Neutrophil (primary cell): ENCODE results near the gene CDC14B.
A peak's percentile ranks its signal among the peaks of the same experiment; 100 is the strongest.
"Not testable (repeated sequence)": the region's sequence is repeated elsewhere in the genome, so short reads cannot be mapped to it uniquely, and the experiment has no call there.

Source experiments
- H3K27ac ChIP-seq: fragments of 200-600 bp; sonication (generic); 2 replicates; pipeline ENCODE4 v1.5.1; 2016; ENCODE audit warnings: mild to moderate bottlenecking, moderate library complexity
- H3K27me3 ChIP-seq: fragments of 200-600 bp; sonication (generic); 2 replicates; pipeline ENCODE4 v1.6.0; 2016; ENCODE audit warnings: mild to moderate bottlenecking
- H3K36me3 ChIP-seq: fragments of 200-600 bp; sonication (generic); 2 replicates; pipeline ENCODE4 v1.5.1; 2017
- H3K4me1 ChIP-seq, 2 experiments: fragments of 200-600 bp in 1 of 2; sonication (generic) in 1 of 2; 1 replicate in 1 of 2; 2 replicates in 1 of 2; pipeline versions ENCODE4 v1.5.1 to v1.6.1; 2013 to 2016; ENCODE audit warnings: low read depth in 1 of 2, low read length in 1 of 2, mild to moderate bottlenecking in 1 of 2, moderate library complexity in 1 of 2; ENCODE audit not compliant: control insufficient read depth in 1 of 2, insufficient read depth in 1 of 2
- H3K4me3 ChIP-seq, 2 experiments: fragments of 200-600 bp in 1 of 2; sonication (generic) in 1 of 2; 1 replicate in 1 of 2; 2 replicates in 1 of 2; pipeline ENCODE4 v1.5.1; 2013 to 2016; ENCODE audit warnings: low read depth in 1 of 2, low read length in 1 of 2, mild to moderate bottlenecking in 1 of 2, moderate library complexity in 1 of 2
- H3K9me3 ChIP-seq: fragments of 200-600 bp; sonication (generic); 2 replicates; pipeline ENCODE4 v1.5.1; 2016
- TF ChIP-seq, protein P1 (sequence below): fragments of 200-600 bp; sonication (generic); IDR thresholded peaks from 2 replicates; pipeline ENCODE4 v1.5.1; 2016; ENCODE audit warnings: antibody characterized with exemption

The CDC14B gene

GRCh38 chr9:96619491-96620180 is at the start of gene CDC14B:
Gene CDC14B (minus strand): TSS chr9:96619843. CDS start chr9:96619378, 465 bp downstream.
- Histone ChIP-seq H3K27ac (no peak within 1 kb of the TSS), H3K4me1 (peaks cover 0 to 10% of the 10 kb centered on the region in 2 experiments), H3K4me3 (peak within 1 kb of the TSS; percentile 40 to 45), H3K9me3 (no peaks in the 10 kb centered on the region), H3K27me3 (peaks cover 88% of the 10 kb centered on the region), H3K36me3 (no peaks in the 10 kb centered on the region)
- TF ChIP-seq, protein P1, sequence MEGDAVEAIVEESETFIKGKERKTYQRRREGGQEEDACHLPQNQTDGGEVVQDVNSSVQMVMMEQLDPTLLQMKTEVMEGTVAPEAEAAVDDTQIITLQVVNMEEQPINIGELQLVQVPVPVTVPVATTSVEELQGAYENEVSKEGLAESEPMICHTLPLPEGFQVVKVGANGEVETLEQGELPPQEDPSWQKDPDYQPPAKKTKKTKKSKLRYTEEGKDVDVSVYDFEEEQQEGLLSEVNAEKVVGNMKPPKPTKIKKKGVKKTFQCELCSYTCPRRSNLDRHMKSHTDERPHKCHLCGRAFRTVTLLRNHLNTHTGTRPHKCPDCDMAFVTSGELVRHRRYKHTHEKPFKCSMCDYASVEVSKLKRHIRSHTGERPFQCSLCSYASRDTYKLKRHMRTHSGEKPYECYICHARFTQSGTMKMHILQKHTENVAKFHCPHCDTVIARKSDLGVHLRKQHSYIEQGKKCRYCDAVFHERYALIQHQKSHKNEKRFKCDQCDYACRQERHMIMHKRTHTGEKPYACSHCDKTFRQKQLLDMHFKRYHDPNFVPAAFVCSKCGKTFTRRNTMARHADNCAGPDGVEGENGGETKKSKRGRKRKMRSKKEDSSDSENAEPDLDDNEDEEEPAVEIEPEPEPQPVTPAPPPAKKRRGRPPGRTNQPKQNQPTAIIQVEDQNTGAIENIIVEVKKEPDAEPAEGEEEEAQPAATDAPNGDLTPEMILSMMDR: no peak

GRCh38 chr9:96668868-96669534 is 49.4 kb upstream of the CDC14B start:
- H3K27me3 ChIP-seq: no peaks in the 10 kb centered on the region
- no peak overlapping the region for H3K27ac ChIP-seq
- TF ChIP-seq, protein P1: no peak
- no peaks in the 10 kb centered on the region for H3K9me3 ChIP-seq
- H3K4me3 ChIP-seq: no peak overlapping the region
- no peaks in the 10 kb centered on the region for H3K4me1 ChIP-seq
- no peaks in the 10 kb centered on the region for H3K36me3 ChIP-seq

DNA sequence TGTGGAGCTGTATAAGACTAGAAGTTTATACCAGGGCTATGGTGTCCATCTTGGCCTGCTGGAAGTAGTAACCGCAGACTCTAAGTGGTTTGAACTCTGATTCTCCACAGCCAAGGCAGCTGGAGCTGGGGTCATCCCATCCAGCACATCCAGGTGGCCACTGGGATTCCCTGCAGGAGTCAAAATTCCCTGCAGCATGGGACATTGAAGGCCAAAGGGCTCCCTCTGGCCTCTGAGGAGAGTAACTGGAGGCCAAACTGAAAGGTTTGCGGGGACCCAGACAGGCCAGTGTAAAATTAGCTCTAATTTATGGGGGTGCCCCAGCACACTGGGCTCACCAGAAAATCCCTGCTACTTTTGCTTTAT is 47.7 kb upstream of the CDC14B start:
- Histone ChIP-seq H3K4me1 (no peaks in the 10 kb centered on the region), H3K27me3 (no peaks in the 10 kb centered on the region)

GRCh38 chr9:96666653-96667362 is 47.2 kb upstream of the CDC14B start:
- H3K36me3 ChIP-seq, H3K9me3 ChIP-seq, H3K4me3 ChIP-seq, H3K27ac ChIP-seq, H3K27me3 ChIP-seq, H3K4me1 ChIP-seq: not testable (repeated sequence)

More for the DNA sequence above, 47.7 kb upstream of the CDC14B start:
- Histone ChIP-seq H3K36me3 (no peaks in the 10 kb centered on the region), H3K4me3 (no peak overlapping the region), H3K9me3 (no peaks in the 10 kb centered on the region), H3K27ac (no peak overlapping the region)
- TF ChIP-seq, protein P1: no peak

DNA sequence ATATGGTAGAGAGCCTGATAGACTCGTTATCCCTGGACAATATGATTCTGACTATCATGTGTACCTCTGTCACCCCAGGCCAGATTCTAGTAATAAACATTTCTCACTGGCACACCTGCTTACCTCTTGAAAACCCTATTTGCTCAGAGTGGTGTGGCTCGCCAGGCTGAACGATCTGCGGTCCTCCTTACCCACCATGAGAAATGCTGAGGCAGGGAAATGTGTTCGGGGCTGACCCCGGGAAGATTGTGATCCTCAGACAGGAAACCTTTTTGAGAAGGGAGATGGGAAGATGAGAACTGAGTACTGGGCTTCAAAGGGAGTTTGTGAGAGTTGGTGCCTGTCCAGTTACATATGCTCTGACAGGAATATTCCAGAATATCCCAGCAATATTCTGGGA is 46.1 kb upstream of the CDC14B start:
- Histone ChIP-seq H3K4me1 (no peaks in the 10 kb centered on the region), H3K4me3 (no peak overlapping the region), H3K27me3 (no peaks in the 10 kb centered on the region), H3K27ac (no peak overlapping the region), H3K36me3 (no peaks in the 10 kb centered on the region), H3K9me3 (no peaks in the 10 kb centered on the region)
- TF ChIP-seq, protein P1: no peak
